Renal cortical epithelial cell (primary cell): Measurements from ENCODE around the gene FSHR. TPM values are rescaled to one million over a fixed set of nuclear protein-coding genes. Genes with fewer than 3 reads are reported as not detected.
A peak's percentile ranks its signal among the peaks of the same experiment; 100 is the strongest.

Experiments used
- DNase-seq: peaks from one replicate; pipeline ENCODE4 v3.0.0-alpha.2; 2011; ENCODE audit warnings: low read depth
- total RNA-seq: library from RNA; depleted of rRNA; stranded (reverse); fragments of >200 nt; gene quantifications from 2 replicates; pipeline ENCODE4 v1.2.3, GENCODE V29; 2014

FSHR gene
- total RNA-seq: 0.05 TPM in 1 of 2 replicates, not detected in the other

- DNase-seq: no peak
Observed at GRCh38 chr2:49154140-49154539, at the start of gene FSHR. Gene FSHR (minus strand): TSS chr2:49154515. CDS start chr2:49154417, 98 bp downstream.

- DNase-seq: no peak
Observed at GRCh38 chr2:49199266-49199665, 45.0 kb upstream of the FSHR start.

GRCh38 chr2:49194701-49195100 lies 40.4 kb upstream of the FSHR start:
- no peak for DNase-seq

GRCh38 chr2:49192036-49192435 lies 37.7 kb upstream of the FSHR start:
- DNase-seq: peak; percentile 97

GRCh38 chr2:49189512-49190225 lies 35.4 kb upstream of the FSHR start:
- peak; percentile 64 for DNase-seq

- no peak for DNase-seq
Observed at GRCh38 chr2:49186050-49186648, 31.8 kb upstream of the FSHR start.

- no peak for DNase-seq
Observed at GRCh38 chr2:49178656-49179055, 24.3 kb upstream of the FSHR start.

- DNase-seq: no peak
Observed at GRCh38 chr2:49177194-49177593, 22.9 kb upstream of the FSHR start.

GRCh38 chr2:49175831-49176230 lies 21.5 kb upstream of the FSHR start:
- peak; percentile 15 for DNase-seq

- no peak for DNase-seq
Observed at GRCh38 chr2:49174750-49175149, 20.4 kb upstream of the FSHR start.

- DNase-seq: no peak
Observed at GRCh38 chr2:49167131-49167530, 12.8 kb upstream of the FSHR start.

- no peak for DNase-seq
Observed at GRCh38 chr2:49165662-49166061, 11.3 kb upstream of the FSHR start.

- no peak for DNase-seq
Observed at GRCh38 chr2:49164729-49165128, 10.4 kb upstream of the FSHR start.

- DNase-seq: peak; percentile 85
Observed at GRCh38 chr2:49162151-49162550, 7.8 kb upstream of the FSHR start.

- DNase-seq: no peak
Observed at GRCh38 chr2:49154891-49155290, 576 bp upstream of the FSHR start.

- peak; percentile 4 for DNase-seq
Observed at GRCh38 chr2:49153252-49153651, 1.1 kb downstream of the FSHR start.

- no peak for DNase-seq
Observed at GRCh38 chr2:49152824-49153223, 1.5 kb downstream of the FSHR start.

GRCh38 chr2:49146401-49146800 lies 7.9 kb downstream of the FSHR start:
- DNase-seq: no peak

GRCh38 chr2:49131801-49132200 lies 22.5 kb downstream of the FSHR start:
- no peak for DNase-seq

GRCh38 chr2:49129034-49129433 lies 25.3 kb downstream of the FSHR start:
- DNase-seq: peak; percentile 40

GRCh38 chr2:49123600-49123999 lies 30.7 kb downstream of the FSHR start:
- no peak for DNase-seq

GRCh38 chr2:49122107-49122506 lies 32.2 kb downstream of the FSHR start:
- no peak for DNase-seq

- DNase-seq: no peak
Observed at GRCh38 chr2:49113046-49113445, 41.3 kb downstream of the FSHR start.

GRCh38 chr2:49111456-49111855 lies 42.9 kb downstream of the FSHR start:
- no peak for DNase-seq
